Measurements from ENCODE around the gene ENPP3.

ENPP3 gene

DNA sequence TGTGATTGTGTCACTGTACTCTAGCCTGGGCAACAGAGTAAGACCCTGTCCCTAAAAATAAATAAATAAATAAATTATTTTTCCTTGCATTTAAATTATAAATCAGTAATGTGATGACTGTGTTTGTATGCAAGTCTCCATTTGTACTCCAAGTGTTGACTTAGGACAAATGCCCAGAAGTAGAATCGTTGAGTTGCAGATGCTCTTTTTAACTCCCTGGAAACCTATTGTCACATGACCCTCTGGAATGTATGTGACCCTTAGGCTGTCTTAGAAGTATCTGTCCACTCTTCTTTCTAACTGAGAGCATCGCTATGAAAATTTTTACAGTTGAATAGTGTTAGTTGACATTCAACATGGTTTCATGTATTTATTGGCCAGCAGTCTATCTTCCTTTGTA lies 45.3 kb downstream of the ENPP3 start:
- TF ChIP-seq, protein P1, sequence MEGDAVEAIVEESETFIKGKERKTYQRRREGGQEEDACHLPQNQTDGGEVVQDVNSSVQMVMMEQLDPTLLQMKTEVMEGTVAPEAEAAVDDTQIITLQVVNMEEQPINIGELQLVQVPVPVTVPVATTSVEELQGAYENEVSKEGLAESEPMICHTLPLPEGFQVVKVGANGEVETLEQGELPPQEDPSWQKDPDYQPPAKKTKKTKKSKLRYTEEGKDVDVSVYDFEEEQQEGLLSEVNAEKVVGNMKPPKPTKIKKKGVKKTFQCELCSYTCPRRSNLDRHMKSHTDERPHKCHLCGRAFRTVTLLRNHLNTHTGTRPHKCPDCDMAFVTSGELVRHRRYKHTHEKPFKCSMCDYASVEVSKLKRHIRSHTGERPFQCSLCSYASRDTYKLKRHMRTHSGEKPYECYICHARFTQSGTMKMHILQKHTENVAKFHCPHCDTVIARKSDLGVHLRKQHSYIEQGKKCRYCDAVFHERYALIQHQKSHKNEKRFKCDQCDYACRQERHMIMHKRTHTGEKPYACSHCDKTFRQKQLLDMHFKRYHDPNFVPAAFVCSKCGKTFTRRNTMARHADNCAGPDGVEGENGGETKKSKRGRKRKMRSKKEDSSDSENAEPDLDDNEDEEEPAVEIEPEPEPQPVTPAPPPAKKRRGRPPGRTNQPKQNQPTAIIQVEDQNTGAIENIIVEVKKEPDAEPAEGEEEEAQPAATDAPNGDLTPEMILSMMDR (conservative IDR thresholded peaks at IDR 0.05; ENCODE audit: low read length): no peak
- DNase-seq (ENCODE audit: low read depth): no peak
- no peak overlapping the region for H3K4me3 ChIP-seq (ENCODE audit: low read length)

DNA sequence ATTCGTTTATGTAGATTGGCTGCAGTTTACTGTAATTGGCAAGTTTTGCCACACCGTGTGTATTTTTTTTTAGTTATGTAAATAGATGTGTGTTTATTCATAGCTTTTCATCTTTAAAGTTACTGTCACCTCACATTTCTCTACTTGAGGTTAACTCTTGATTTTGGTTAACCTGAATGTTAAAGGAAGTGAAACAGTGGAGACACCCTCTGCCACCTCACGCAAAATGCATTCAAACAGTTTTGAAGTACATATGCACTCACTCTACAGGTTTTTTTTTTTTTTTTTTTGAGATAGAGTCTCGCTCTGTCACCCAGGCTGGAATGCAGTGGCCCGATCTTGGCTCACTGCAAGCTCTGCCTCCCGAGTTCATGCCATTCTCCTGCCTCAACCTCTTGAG lies 46.4 kb downstream of the ENPP3 start:
- TF ChIP-seq, protein P1 (conservative IDR thresholded peaks at IDR 0.05; ENCODE audit: low read length): no peak
- DNase-seq (ENCODE audit: low read depth): no peak
- no peak overlapping the region for H3K4me3 ChIP-seq (ENCODE audit: low read length)

DNA sequence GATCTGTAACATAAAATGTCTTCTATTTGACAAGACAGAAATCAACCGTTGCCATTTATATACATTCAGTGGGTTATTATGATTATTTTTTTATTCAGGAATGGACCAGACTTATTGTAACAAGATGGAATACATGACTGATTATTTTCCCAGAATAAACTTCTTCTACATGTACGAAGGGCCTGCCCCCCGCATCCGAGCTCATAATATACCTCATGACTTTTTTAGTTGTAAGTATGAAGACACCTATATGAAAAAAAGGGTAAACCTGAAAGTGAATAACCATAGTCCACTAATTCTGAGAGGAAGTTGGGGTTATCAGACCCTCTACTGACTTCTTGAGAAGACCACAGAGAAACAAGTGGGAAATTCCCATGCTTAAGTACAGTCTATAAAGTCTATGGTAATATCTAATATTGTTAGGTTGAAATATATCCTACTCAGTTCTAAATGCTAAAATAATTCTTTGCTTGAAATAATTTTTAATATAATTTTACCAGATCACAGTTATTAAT lies 48.2 kb downstream of the ENPP3 start:
- no peak overlapping the region for H3K4me3 ChIP-seq (ENCODE audit: low read length)
- TF ChIP-seq, protein P1 (conservative IDR thresholded peaks at IDR 0.05; ENCODE audit: low read length): no peak
- DNase-seq (ENCODE audit: low read depth): no peak

GRCh38 chr6:131687022-131687421 lies 49.9 kb downstream of the ENPP3 start:
- no peak overlapping the region for H3K4me3 ChIP-seq (ENCODE audit: low read length)
- TF ChIP-seq, protein P1 (conservative IDR thresholded peaks at IDR 0.05; ENCODE audit: low read length): no peak
- no peak for DNase-seq (ENCODE audit: low read depth)

DNA sequence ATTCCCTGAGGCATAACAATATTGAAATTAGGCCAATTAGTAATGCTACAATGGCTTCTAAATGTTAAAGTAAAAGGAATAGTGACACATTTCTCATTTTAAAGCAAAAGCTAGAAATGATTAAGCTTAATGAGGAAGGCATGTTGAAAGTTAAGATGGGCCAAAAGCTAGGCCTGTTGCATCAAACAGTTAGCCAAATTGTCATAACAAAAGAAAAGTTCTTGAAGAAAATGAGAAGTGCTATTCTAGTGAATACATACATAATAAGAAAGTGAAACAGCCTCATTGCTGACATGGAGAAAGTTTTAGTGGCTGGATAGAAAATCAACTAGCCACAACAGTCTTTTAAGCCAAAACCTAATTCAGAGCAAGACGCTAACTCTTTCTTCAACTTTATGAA lies 51.2 kb downstream of the ENPP3 start:
- no peak overlapping the region for H3K4me3 ChIP-seq (ENCODE audit: low read length)
- TF ChIP-seq, protein P1 (conservative IDR thresholded peaks at IDR 0.05; ENCODE audit: low read length): no peak
- DNase-seq (ENCODE audit: low read depth): peak; percentile 32

GRCh38 chr6:131692031-131692430 lies 54.9 kb downstream of the ENPP3 start:
- no peak for DNase-seq (ENCODE audit: low read depth)
- TF ChIP-seq, protein P1 (conservative IDR thresholded peaks at IDR 0.05; ENCODE audit: low read length): no peak
- H3K4me3 ChIP-seq (ENCODE audit: low read length): no peak overlapping the region

GRCh38 chr6:131692589-131692988 lies 55.5 kb downstream of the ENPP3 start:
- no peak for DNase-seq (ENCODE audit: low read depth)
- TF ChIP-seq, protein P1 (conservative IDR thresholded peaks at IDR 0.05; ENCODE audit: low read length): no peak
- no peak overlapping the region for H3K4me3 ChIP-seq (ENCODE audit: low read length)
